ENCODE data around the gene AQP1. TPM values are rescaled to one million over a fixed set of nuclear protein-coding genes. Genes with fewer than 3 reads are reported as not detected.

AQP1 gene
- total and polyA plus RNA-seq, 2 of the 8 experiments (the other 6 are each of a cell fraction or from before 2014, with no cell fraction given), result 0.18 to 0.19 TPM

GRCh38 chr7:30865076-30865475 lies 46.6 kb upstream of the AQP1 start:
- H3K4me2 ChIP-seq (ENCODE audit: insufficient read depth in 1 of 2, low read depth in 2 of 2, low read length in 2 of 2), result no peak overlapping the region
- CTCF ChIA-PET (ENCODE audit: partially characterized antibody), result interaction anchor here (1.2 to 1.6 kb wide), 4 partner anchors 10 to 67 kb away, joined by 3 to 7 read pairs (median 4); no protein-coding TSS in a partner anchor
- 94% methylated on average over 4 of the region's 4 CpGs; no CpG with 5 or more reads in 1 of the 2 experiments for WGBS, 2 experiments (ENCODE audit: extremely low coverage in 1 of 2, insufficient coverage in 1 of 2, insufficient read length in 1 of 2, insufficient replicate concordance in 2 of 2, low coverage in 1 of 2, low lambda C conversion rate in 2 of 2, missing lambda C conversion rate in 1 of 2)
- no peaks in the 10 kb centered on the region for H3K79me1 ChIP-seq (ENCODE audit: low read depth, low read length)
- no peak overlapping the region for H4K8ac ChIP-seq (ENCODE audit: extremely low read depth, insufficient read depth, low read length)
- H2BK12ac ChIP-seq (ENCODE audit: low read depth, low read length), result no peak overlapping the region
- no peak overlapping the region for H3K18ac ChIP-seq (ENCODE audit: extremely low read depth, low read length)
- H3K14ac ChIP-seq (ENCODE audit: insufficient read length), result no peak overlapping the region
- no peak for FAIRE-seq
- H3K4me1 ChIP-seq (replicated peaks in 1 of 4; ENCODE audit: control insufficient read depth in 3 of 4, insufficient read depth in 4 of 4, low read length in 3 of 4), result no peaks in the 10 kb centered on the region
- H2AK5ac ChIP-seq (ENCODE audit: low read depth, low read length), result no peak overlapping the region
- no peak overlapping the region for H3K4ac ChIP-seq (replicated peaks; ENCODE audit: insufficient read length, low read depth, low read length)
- H3K56ac ChIP-seq (replicated peaks; ENCODE audit: insufficient read length, low read depth, low read length), result no peak overlapping the region
- H2AFZ ChIP-seq (ENCODE audit: low read length), result no peak overlapping the region
- H2BK20ac ChIP-seq (ENCODE audit: low read length), result no peak overlapping the region
- no peaks in the 10 kb centered on the region for H3K79me2 ChIP-seq (ENCODE audit: control insufficient read depth in 1 of 2, insufficient read depth in 2 of 2, low read length in 2 of 2)
- POLR2A ChIA-PET (ENCODE audit: partially characterized antibody), result no interaction called here
- no peak overlapping the region for H2BK5ac ChIP-seq (ENCODE audit: low read depth, low read length)
- no peak overlapping the region for H3K23ac ChIP-seq (ENCODE audit: insufficient read length)
- H3K9ac ChIP-seq (replicated peaks in 1 of 4; ENCODE audit: extremely low read depth in 1 of 4, low read depth in 3 of 4, low read length in 3 of 4), result no peak overlapping the region
- H2BK120ac ChIP-seq (replicated peaks; ENCODE audit: low read depth, low read length), result no peak overlapping the region
- H3K4me3 ChIP-seq (ENCODE audit: extremely low read depth in 1 of 4, insufficient read depth in 2 of 4, low read depth in 3 of 4, low read length in 4 of 4), result no peak overlapping the region
- no peak overlapping the region for H2BK15ac ChIP-seq (ENCODE audit: low read length)
- no peaks in the 10 kb centered on the region for H3K27me3 ChIP-seq (replicated peaks in 1 of 4; ENCODE audit: control insufficient read depth in 3 of 4, extremely low read depth in 1 of 4, insufficient read depth in 3 of 4, low read length in 3 of 4)
- TF ChIP-seq, protein P1, sequence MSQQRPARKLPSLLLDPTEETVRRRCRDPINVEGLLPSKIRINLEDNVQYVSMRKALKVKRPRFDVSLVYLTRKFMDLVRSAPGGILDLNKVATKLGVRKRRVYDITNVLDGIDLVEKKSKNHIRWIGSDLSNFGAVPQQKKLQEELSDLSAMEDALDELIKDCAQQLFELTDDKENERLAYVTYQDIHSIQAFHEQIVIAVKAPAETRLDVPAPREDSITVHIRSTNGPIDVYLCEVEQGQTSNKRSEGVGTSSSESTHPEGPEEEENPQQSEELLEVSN (IDR thresholded peaks at IDR 0.05), result no peak
- TF ChIP-seq GTF2F1 (IDR thresholded peaks at IDR 0.05; ENCODE audit: borderline replicate concordance, low read depth, low read length) (no peak), JUN (IDR thresholded peaks at IDR 0.05; ENCODE audit: low read depth, low read length) (no peak), EGR1 (IDR thresholded peaks at IDR 0.05; ENCODE audit: borderline replicate concordance, low read depth, low read length) (no peak), TAF7 (optimal IDR thresholded peaks at IDR 0.05; ENCODE audit: borderline replicate concordance, low read depth, low read length) (no peak)
- H3K27ac ChIP-seq (ENCODE audit: low read depth, low read length), result no peak overlapping the region
- no peaks in the 10 kb centered on the region for H3K9me3 ChIP-seq (ENCODE audit: insufficient read depth in 2 of 2, low read depth in 1 of 2, low read length in 1 of 2)
- H4K91ac ChIP-seq (replicated peaks; ENCODE audit: insufficient read length, low read length), result no peak overlapping the region
- no peaks in the 10 kb centered on the region for H3K23me2 ChIP-seq (ENCODE audit: low read depth, low read length)
- no peak overlapping the region for H4K5ac ChIP-seq (ENCODE audit: insufficient read length, low read depth, low read length)
- DNase-seq (ENCODE audit: low read depth in 1 of 2, low spot score in 2 of 2), result no peak
- no peaks in the 10 kb centered on the region for H4K20me1 ChIP-seq (replicated peaks in 1 of 2; ENCODE audit: control insufficient read depth in 1 of 2, insufficient read depth in 2 of 2, low read length in 2 of 2)
- H3K36me3 ChIP-seq (ENCODE audit: control insufficient read depth in 2 of 4, insufficient read depth in 4 of 4, low read length in 3 of 4), result no peaks in the 10 kb centered on the region
